GM19452 (cell line): ENCODE data around the gene CBFA2T2.

Experiments used
- ATAC-seq: cut with Tn5 transposase; IDR thresholded peaks from one replicate; pipeline ENCODE4 v1.9.1; 2021; ENCODE audit not compliant: unreplicated experiment

The CBFA2T2 gene

GRCh38 chr20:33675136-33675959 is 185.5 kb downstream of the CBFA2T2 start:
- no peak for ATAC-seq

GRCh38 chr20:33676121-33676520 is 186.2 kb downstream of the CBFA2T2 start:
- ATAC-seq: no peak

- no peak for ATAC-seq
Measured at GRCh38 chr20:33676652-33677645, 187.1 kb downstream of the CBFA2T2 start.

- ATAC-seq: no peak
Measured at GRCh38 chr20:33677991-33678702, 188.3 kb downstream of the CBFA2T2 start.

- peak; percentile 66 for ATAC-seq
Measured at GRCh38 chr20:33679758-33680485, 190.0 kb downstream of the CBFA2T2 start.

- no peak for ATAC-seq
Measured at GRCh38 chr20:33680686-33681085, 190.8 kb downstream of the CBFA2T2 start.

GRCh38 chr20:33681288-33681687 is 191.4 kb downstream of the CBFA2T2 start:
- no peak for ATAC-seq

GRCh38 chr20:33681728-33682353 is 191.9 kb downstream of the CBFA2T2 start:
- ATAC-seq: no peak

- no peak for ATAC-seq
Measured at GRCh38 chr20:33684533-33685327, 194.8 kb downstream of the CBFA2T2 start.

GRCh38 chr20:33685328-33686099 is 195.6 kb downstream of the CBFA2T2 start:
- ATAC-seq: peak; percentile 39

GRCh38 chr20:33686100-33686983 is 196.4 kb downstream of the CBFA2T2 start, which contains the start of gene E2F1:
Gene E2F1 (minus strand): TSS chr20:33686385. CDS start chr20:33686264, 121 bp downstream.
- ATAC-seq: peak; percentile 80

- ATAC-seq: no peak
Measured at GRCh38 chr20:33686984-33687366, 197.1 kb downstream of the CBFA2T2 start.

GRCh38 chr20:33687370-33687915 is 197.5 kb downstream of the CBFA2T2 start:
- no peak for ATAC-seq

GRCh38 chr20:33687993-33688937 is 198.4 kb downstream of the CBFA2T2 start:
- ATAC-seq: no peak

GRCh38 chr20:33688938-33689424 is 199.1 kb downstream of the CBFA2T2 start:
- ATAC-seq: no peak

- no peak for ATAC-seq
Measured at GRCh38 chr20:33689493-33689892, 199.6 kb downstream of the CBFA2T2 start.
